ENCODE results near the gene NME9. TPM values are rescaled to one million over a fixed set of nuclear protein-coding genes. Genes with fewer than 3 reads are reported as not detected.

The NME9 gene
- total RNA-seq, 5 donors from 2014 or later (not counting 1 experiment from before 2014, with no cell fraction given) = 0.51 to 1.3 (median 0.88) TPM

- H3K4me3 Mint-ChIP-seq = no peak overlapping the region
- no peak overlapping the region for H3K4me3 ChIP-seq (ENCODE audit: control insufficient read depth in 1 of 2, extremely low read depth in 1 of 2, low read length in 1 of 2)
- no peaks in the 10 kb centered on the region for H3K9me3 ChIP-seq
- H3K27ac ChIP-seq (ENCODE audit: low read length) = peak overlapping the region; percentile 10
- CTCF ChIA-PET = no interaction called here
- POLR2A ChIA-PET = interaction anchor here in 1 of 2 donors (0.9 kb wide), 1 partner anchor 13 kb away, joined by 3 read pairs; no protein-coding TSS in a partner anchor
- peaks cover 8 to 31% of the 10 kb centered on the region in 2 donors for H3K36me3 ChIP-seq (ENCODE audit: control insufficient read depth in 2 of 2, extremely low read depth in 1 of 2, insufficient read depth in 1 of 2, low read length in 1 of 2)
- no peaks in the 10 kb centered on the region for H3K27me3 ChIP-seq (replicated peaks in 1 of 2; ENCODE audit: control insufficient read depth in 2 of 2, extremely low read depth in 1 of 2, insufficient read depth in 2 of 2, low read length in 1 of 2)
- WGBS (ENCODE audit: insufficient coverage) = no CpG with 5 or more reads among the region's 5 CpGs
- DNase-seq (no peak), ATAC-seq (replicated peaks in 1 of 4) (peak in 1 of 4 experiments; percentile 26)
- H3K27me3 Mint-ChIP-seq = no peaks in the 10 kb centered on the region
- peaks cover 40% of the 10 kb centered on the region for H3K36me3 Mint-ChIP-seq
- H3K4me1 Mint-ChIP-seq = peaks cover 0 to 14% (median 10%) of the 10 kb centered on the region in 3 donors
- H3K4me1 ChIP-seq (ENCODE audit: control insufficient read depth in 1 of 2, extremely low read depth in 1 of 2, insufficient read depth in 2 of 2, low read length in 2 of 2) = no peaks in the 10 kb centered on the region
- no peaks in the 10 kb centered on the region for H3K9me3 Mint-ChIP-seq
- H3K27ac Mint-ChIP-seq = peak overlapping the region in 1 of 2 donors; percentile 65
These were observed 32.5 kb downstream of the NME9 start for GRCh38 chr3:138297059-138297607.

GRCh38 chr3:138296639-138297038, 33.0 kb downstream of the NME9 start:
- H3K27ac ChIP-seq (ENCODE audit: low read length) = peak overlapping the region; percentile 14
- peaks cover 8 to 32% of the 10 kb centered on the region in 2 donors for H3K36me3 ChIP-seq (ENCODE audit: control insufficient read depth in 2 of 2, extremely low read depth in 1 of 2, insufficient read depth in 1 of 2, low read length in 1 of 2)
- peak overlapping the region; percentile 23 to 65 for H3K27ac Mint-ChIP-seq
- no peak overlapping the region for H3K4me3 Mint-ChIP-seq
- no peaks in the 10 kb centered on the region for H3K27me3 Mint-ChIP-seq
- H3K9me3 Mint-ChIP-seq = no peaks in the 10 kb centered on the region
- ATAC-seq (replicated peaks in 1 of 4) (peak in 1 of 4 experiments; percentile 29), DNase-seq (no peak)
- no peak overlapping the region for H3K4me3 ChIP-seq (ENCODE audit: control insufficient read depth in 1 of 2, extremely low read depth in 1 of 2, low read length in 1 of 2)
- peaks cover 0 to 14% (median 10%) of the 10 kb centered on the region in 3 donors for H3K4me1 Mint-ChIP-seq
- H3K36me3 Mint-ChIP-seq = peaks cover 41% of the 10 kb centered on the region
- no peaks in the 10 kb centered on the region for H3K4me1 ChIP-seq (ENCODE audit: control insufficient read depth in 1 of 2, extremely low read depth in 1 of 2, insufficient read depth in 2 of 2, low read length in 2 of 2)
- no peaks in the 10 kb centered on the region for H3K27me3 ChIP-seq (replicated peaks in 1 of 2; ENCODE audit: control insufficient read depth in 2 of 2, extremely low read depth in 1 of 2, insufficient read depth in 2 of 2, low read length in 1 of 2)
- ChIA-PET CTCF (no interaction called here), POLR2A (interaction anchor here in 1 of 2 donors (0.9 kb wide), 1 partner anchor 13 kb away, joined by 3 read pairs; no protein-coding TSS in a partner anchor)
- no peaks in the 10 kb centered on the region for H3K9me3 ChIP-seq
- WGBS (ENCODE audit: insufficient coverage) = no CpG with 5 or more reads among the region's 1 CpG

GRCh38 chr3:138289701-138290100, 40.0 kb downstream of the NME9 start:
- no peaks in the 10 kb centered on the region for H3K4me1 ChIP-seq (ENCODE audit: control insufficient read depth in 1 of 2, extremely low read depth in 1 of 2, insufficient read depth in 2 of 2, low read length in 2 of 2)
- no peaks in the 10 kb centered on the region for H3K4me1 Mint-ChIP-seq
- H3K36me3 ChIP-seq (ENCODE audit: control insufficient read depth in 2 of 2, extremely low read depth in 1 of 2, insufficient read depth in 1 of 2, low read length in 1 of 2) = peaks cover 3 to 84% of the 10 kb centered on the region in 2 donors
- DNase-seq (no peak), ATAC-seq (replicated peaks in 1 of 4) (no peak)
- peaks cover 46% of the 10 kb centered on the region for H3K36me3 Mint-ChIP-seq
- no peaks in the 10 kb centered on the region for H3K27me3 ChIP-seq (replicated peaks in 1 of 2; ENCODE audit: control insufficient read depth in 2 of 2, extremely low read depth in 1 of 2, insufficient read depth in 2 of 2, low read length in 1 of 2)
- H3K9me3 ChIP-seq = no peaks in the 10 kb centered on the region
- no peaks in the 10 kb centered on the region for H3K27me3 Mint-ChIP-seq
- CTCF ChIA-PET = no interaction called here
- no peak overlapping the region for H3K27ac Mint-ChIP-seq
- no peaks in the 10 kb centered on the region for H3K9me3 Mint-ChIP-seq
- POLR2A ChIA-PET = no interaction called here
- no peak overlapping the region for H3K27ac ChIP-seq (ENCODE audit: low read length)
- H3K4me3 ChIP-seq (ENCODE audit: control insufficient read depth in 1 of 2, extremely low read depth in 1 of 2, low read length in 1 of 2) = no peak overlapping the region
- no peak overlapping the region for H3K4me3 Mint-ChIP-seq
- 60% methylated on average over 1 of the region's 3 CpGs for WGBS (ENCODE audit: insufficient coverage)

- DNase-seq = no peak
- H3K36me3 ChIP-seq (ENCODE audit: control insufficient read depth in 2 of 2, extremely low read depth in 1 of 2, insufficient read depth in 1 of 2, low read length in 1 of 2) = peaks cover 3 to 81% of the 10 kb centered on the region in 2 donors
- Mint-ChIP-seq H3K4me3 (no peak overlapping the region), H3K27me3 (no peaks in the 10 kb centered on the region), H3K4me1 (no peaks in the 10 kb centered on the region), H3K36me3 (peaks cover 42% of the 10 kb centered on the region), H3K9me3 (no peaks in the 10 kb centered on the region), H3K27ac (no peak overlapping the region)
- no peak for ATAC-seq (replicated peaks in 1 of 4)
- no peaks in the 10 kb centered on the region for H3K9me3 ChIP-seq
- ChIA-PET POLR2A (no interaction called here), CTCF (no interaction called here)
- no peaks in the 10 kb centered on the region for H3K4me1 ChIP-seq (ENCODE audit: control insufficient read depth in 1 of 2, extremely low read depth in 1 of 2, insufficient read depth in 2 of 2, low read length in 2 of 2)
- H3K27me3 ChIP-seq (replicated peaks in 1 of 2; ENCODE audit: control insufficient read depth in 2 of 2, extremely low read depth in 1 of 2, insufficient read depth in 2 of 2, low read length in 1 of 2) = no peaks in the 10 kb centered on the region
- H3K4me3 ChIP-seq (ENCODE audit: control insufficient read depth in 1 of 2, extremely low read depth in 1 of 2, low read length in 1 of 2) = no peak overlapping the region
- H3K27ac ChIP-seq (ENCODE audit: low read length) = no peak overlapping the region
- 67% methylated on average over 1 of the region's 2 CpGs for WGBS (ENCODE audit: insufficient coverage)
These were observed 40.4 kb downstream of the NME9 start for GRCh38 chr3:138289260-138289659.

- Histone ChIP-seq H3K27me3 (replicated peaks in 1 of 2; ENCODE audit: control insufficient read depth in 2 of 2, extremely low read depth in 1 of 2, insufficient read depth in 2 of 2, low read length in 1 of 2) (no peaks in the 10 kb centered on the region), H3K4me3 (ENCODE audit: control insufficient read depth in 1 of 2, extremely low read depth in 1 of 2, low read length in 1 of 2) (no peak overlapping the region), H3K9me3 (no peaks in the 10 kb centered on the region), H3K4me1 (ENCODE audit: control insufficient read depth in 1 of 2, extremely low read depth in 1 of 2, insufficient read depth in 2 of 2, low read length in 2 of 2) (no peaks in the 10 kb centered on the region), H3K27ac (ENCODE audit: low read length) (no peak overlapping the region), H3K36me3 (ENCODE audit: control insufficient read depth in 2 of 2, extremely low read depth in 1 of 2, insufficient read depth in 1 of 2, low read length in 1 of 2) (peaks cover 0 to 56% of the 10 kb centered on the region in 2 donors)
- Mint-ChIP-seq H3K4me3 (no peak overlapping the region), H3K36me3 (peaks cover 21% of the 10 kb centered on the region), H3K4me1 (no peaks in the 10 kb centered on the region), H3K9me3 (no peaks in the 10 kb centered on the region), H3K27me3 (no peaks in the 10 kb centered on the region), H3K27ac (no peak overlapping the region)
- ATAC-seq (replicated peaks in 1 of 4) = no peak
- POLR2A ChIA-PET = interaction anchor here in 1 of 2 donors (0.5 kb wide), 1 partner anchor 81 kb away, joined by 3 read pairs; no protein-coding TSS in a partner anchor
- no CpG with 5 or more reads among the region's 2 CpGs for WGBS (ENCODE audit: insufficient coverage)
- CTCF ChIA-PET = interaction anchor here in 1 of 2 donors (0.7 kb wide), 1 partner anchor 43 kb away, joined by 3 read pairs; no protein-coding TSS in a partner anchor
- no peak for DNase-seq
These were observed 44.6 kb downstream of the NME9 start for GRCh38 chr3:138284957-138285477.

- Histone ChIP-seq H3K36me3 (ENCODE audit: control insufficient read depth in 2 of 2, extremely low read depth in 1 of 2, insufficient read depth in 1 of 2, low read length in 1 of 2) (peaks cover 0 to 47% of the 10 kb centered on the region in 2 donors), H3K4me1 (ENCODE audit: control insufficient read depth in 1 of 2, extremely low read depth in 1 of 2, insufficient read depth in 2 of 2, low read length in 2 of 2) (no peaks in the 10 kb centered on the region), H3K4me3 (ENCODE audit: control insufficient read depth in 1 of 2, extremely low read depth in 1 of 2, low read length in 1 of 2) (no peak overlapping the region), H3K9me3 (no peaks in the 10 kb centered on the region), H3K27me3 (replicated peaks in 1 of 2; ENCODE audit: control insufficient read depth in 2 of 2, extremely low read depth in 1 of 2, insufficient read depth in 2 of 2, low read length in 1 of 2) (no peaks in the 10 kb centered on the region), H3K27ac (ENCODE audit: low read length) (no peak overlapping the region)
- ChIA-PET POLR2A (interaction anchor here in 1 of 2 donors (1.0 kb wide), 1 partner anchor 13 kb away, joined by 3 read pairs; no protein-coding TSS in a partner anchor), CTCF (no interaction called here)
- WGBS (ENCODE audit: insufficient coverage) = no CpG with 5 or more reads among the region's 1 CpG
- ATAC-seq (replicated peaks in 1 of 4) (no peak), DNase-seq (no peak)
- no peaks in the 10 kb centered on the region for H3K27me3 Mint-ChIP-seq
- no peaks in the 10 kb centered on the region for H3K9me3 Mint-ChIP-seq
- H3K27ac Mint-ChIP-seq = no peak overlapping the region
- H3K4me1 Mint-ChIP-seq = no peaks in the 10 kb centered on the region
- H3K36me3 Mint-ChIP-seq = peaks cover 15% of the 10 kb centered on the region
- H3K4me3 Mint-ChIP-seq = no peak overlapping the region
These were observed 45.6 kb downstream of the NME9 start for GRCh38 chr3:138284079-138284478.

All from T-cell (primary cell).